Sigmoid colon (tissue), 4 donors: Measurements from ENCODE around the gene TMEM86B.

Experiments used
- EP300 ChIP-seq, 4 donors: sonication (generic); formaldehyde crosslinking; IDR thresholded peaks; one replicate each; pipeline ENCODE4 v1.6.1; 2017; ENCODE audit warnings: antibody characterized with exemption in 4 of 4
- POLR2A ChIP-seq, 2 donors: fragments of 450-650 bp; IDR thresholded peaks; one replicate each; pipeline ENCODE4 v1.6.1; 2016; ENCODE audit warnings: antibody characterized with exemption in 2 of 2, mild to moderate bottlenecking in 2 of 2, moderate library complexity in 2 of 2
- POLR2AphosphoS5 ChIP-seq, 4 donors: sonication (generic); formaldehyde crosslinking; IDR thresholded peaks; one replicate each; pipeline ENCODE4 v1.6.1; 2017; ENCODE audit warnings: antibody characterized with exemption in 4 of 4
- TF ChIP-seq, protein P1 (sequence below), 4 experiments: fragments of 450-650 bp in 3 of 4; fragments of 200-600 bp in 1 of 4; IDR thresholded peaks; one replicate each; pipeline ENCODE4 v1.5.1; 2016 to 2019; ENCODE audit warnings: antibody characterized with exemption in 4 of 4, mild to moderate bottlenecking in 3 of 4, moderate library complexity in 2 of 4

DNA sequence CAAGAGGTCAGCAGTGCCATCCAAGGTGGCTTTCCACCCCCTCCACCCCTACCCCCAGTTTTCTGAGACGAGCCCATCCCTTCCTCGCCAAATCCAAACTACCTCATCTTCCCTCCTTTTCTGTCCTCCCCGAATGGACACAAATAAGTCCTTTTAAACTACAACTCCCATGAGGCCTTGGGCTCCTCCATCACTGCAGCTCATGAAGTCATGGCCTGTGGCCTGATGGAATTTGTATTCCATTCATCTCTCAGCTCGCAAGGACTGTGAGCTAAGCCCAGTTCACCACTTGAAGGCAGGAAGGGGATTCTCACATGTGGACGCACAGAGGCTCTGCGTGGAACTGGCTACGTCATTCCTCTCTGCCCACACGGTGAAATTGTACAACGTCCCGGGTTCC, 31.8 kb downstream of the TMEM86B start:
- TF ChIP-seq, protein P1, sequence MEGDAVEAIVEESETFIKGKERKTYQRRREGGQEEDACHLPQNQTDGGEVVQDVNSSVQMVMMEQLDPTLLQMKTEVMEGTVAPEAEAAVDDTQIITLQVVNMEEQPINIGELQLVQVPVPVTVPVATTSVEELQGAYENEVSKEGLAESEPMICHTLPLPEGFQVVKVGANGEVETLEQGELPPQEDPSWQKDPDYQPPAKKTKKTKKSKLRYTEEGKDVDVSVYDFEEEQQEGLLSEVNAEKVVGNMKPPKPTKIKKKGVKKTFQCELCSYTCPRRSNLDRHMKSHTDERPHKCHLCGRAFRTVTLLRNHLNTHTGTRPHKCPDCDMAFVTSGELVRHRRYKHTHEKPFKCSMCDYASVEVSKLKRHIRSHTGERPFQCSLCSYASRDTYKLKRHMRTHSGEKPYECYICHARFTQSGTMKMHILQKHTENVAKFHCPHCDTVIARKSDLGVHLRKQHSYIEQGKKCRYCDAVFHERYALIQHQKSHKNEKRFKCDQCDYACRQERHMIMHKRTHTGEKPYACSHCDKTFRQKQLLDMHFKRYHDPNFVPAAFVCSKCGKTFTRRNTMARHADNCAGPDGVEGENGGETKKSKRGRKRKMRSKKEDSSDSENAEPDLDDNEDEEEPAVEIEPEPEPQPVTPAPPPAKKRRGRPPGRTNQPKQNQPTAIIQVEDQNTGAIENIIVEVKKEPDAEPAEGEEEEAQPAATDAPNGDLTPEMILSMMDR (IDR thresholded peaks at IDR 0.05), result no peak
- TF ChIP-seq POLR2A (IDR thresholded peaks at IDR 0.05) (no peak), POLR2AphosphoS5 (IDR thresholded peaks at IDR 0.05) (no peak), EP300 (IDR thresholded peaks at IDR 0.05) (no peak)
